Omental fat pad (tissue), 4 donors: ENCODE results near the gene ELFN1. TPM values are rescaled to one million over a fixed set of nuclear protein-coding genes. Genes with fewer than 3 reads are reported as not detected.

ENCODE experiments used
- ATAC-seq: fragments of 150-250 bp; one replicate; pipeline ENCODE4 v1.9.1; 2016; ENCODE audit warnings: mild to moderate bottlenecking, moderate library complexity; ENCODE audit not compliant: low FRiP score
- DNase-seq: peaks from one replicate; pipeline ENCODE4 v3.0.0-alpha.2; 2019; ENCODE audit warnings: low spot score
- CTCF ChIP-seq, 3 donors: fragments of 450-650 bp; IDR thresholded peaks; one replicate each; pipeline ENCODE4 v1.5.1; 2016 to 2017; ENCODE audit warnings: antibody characterized with exemption in 3 of 3, mild to moderate bottlenecking in 3 of 3, moderate library complexity in 2 of 3
- total RNA-seq, 4 donors: library from RNA; depleted of rRNA; stranded (reverse); fragments of >200 nt; gene quantifications; one replicate each; pipeline ENCODE4 v1.1.0, GENCODE V29; 2016

ELFN1 gene
- total RNA-seq, 4 donors from 2014 or later: 3.8 to 6.0 (median 4.1) TPM

- no peak for ATAC-seq
- TF ChIP-seq CTCF (IDR thresholded peaks at IDR 0.05): no peak
- DNase-seq: no peak
These were observed 10.1 kb downstream of the ELFN1 start for GRCh38 chr7:1679966-1680730.

GRCh38 chr7:1681581-1681980, 11.5 kb downstream of the ELFN1 start:
- ATAC-seq (no peak), DNase-seq (no peak)
- TF ChIP-seq CTCF (IDR thresholded peaks at IDR 0.05): no peak

- TF ChIP-seq CTCF (IDR thresholded peaks at IDR 0.05): no peak
- ATAC-seq (no peak), DNase-seq (no peak)
These were observed 15.0 kb downstream of the ELFN1 start for GRCh38 chr7:1685000-1685624.

GRCh38 chr7:1688542-1688941, 18.5 kb downstream of the ELFN1 start:
- TF ChIP-seq CTCF (IDR thresholded peaks at IDR 0.05): no peak

GRCh38 chr7:1689311-1689710, 19.2 kb downstream of the ELFN1 start:
- TF ChIP-seq CTCF (IDR thresholded peaks at IDR 0.05): no peak
- ATAC-seq: no peak
- no peak for DNase-seq

More at GRCh38 chr7:1688542-1688941, 18.5 kb downstream of the ELFN1 start:
- DNase-seq (no peak), ATAC-seq (no peak)

GRCh38 chr7:1690359-1690958, 20.4 kb downstream of the ELFN1 start:
- TF ChIP-seq CTCF (IDR thresholded peaks at IDR 0.05): no peak
- DNase-seq (peak; percentile 12), ATAC-seq (no peak)
